Endothelial cell of umbilical vein (primary cell): ENCODE results near the gene FAM83D. TPM values are rescaled to one million over a fixed set of nuclear protein-coding genes. Genes with fewer than 3 reads are reported as not detected.

ENCODE experiments used
- BruUV-seq: library from RNA; stranded (reverse); fragments of 400-500 nt; replicated peaks from 2 replicates; lab custom pipeline; 2021; lab: Mats Ljungman, UMichigan
- CTCF ChIA-PET: fragments of 300-600, 350-600 bp; sonication (Branson Sonifier 250); formaldehyde crosslinking; loops from one replicate; lab custom pipeline; 2021; ENCODE audit warnings: antibody characterized with exemption, inconsistent platforms; lab: Charles Lee
- POLR2A ChIA-PET: fragments of 300-600, 350-600 bp; sonication (Branson Sonifier 250); formaldehyde crosslinking; loops from one replicate; lab custom pipeline; 2021; ENCODE audit warnings: antibody characterized with exemption, inconsistent platforms; lab: Charles Lee
- DNase-seq: peaks from one replicate; pipeline ENCODE4 v3.0.0-alpha.2; 2011; ENCODE audit warnings: low read depth, low spot score
- FAIRE-seq: peaks from 2 replicates; lab custom pipeline; 2011; peaks lifted over from hg19 to GRCh38; lab: Jason Lieb, UNC
- H2AFZ ChIP-seq: 2 replicates; pipeline ENCODE4 v1.6.0; 2012; ENCODE audit warnings: low read depth, low read length, control low read depth, inconsistent platforms
- H3K27ac ChIP-seq: 2 replicates; pipeline ENCODE4 v1.5.1; 2011; ENCODE audit warnings: low read depth, mild to moderate bottlenecking, control low read depth, low read length, moderate library complexity; ENCODE audit not compliant: insufficient read depth
- H3K27me3 ChIP-seq, 2 experiments: 2 replicates each; pipeline versions ENCODE4 v1.6.0 to v1.6.1; 2011; ENCODE audit warnings: low read length in 2 of 2, mixed read lengths in 1 of 2; ENCODE audit not compliant: control insufficient read depth in 2 of 2, insufficient read depth in 2 of 2
- H3K36me3 ChIP-seq, 2 experiments: 2 replicates in 1 of 2; 3 replicates in 1 of 2; pipeline ENCODE4 v1.5.1; 2011; ENCODE audit warnings: low read length in 2 of 2, mild to moderate bottlenecking in 1 of 2, moderate library complexity in 1 of 2; ENCODE audit not compliant: control insufficient read depth in 2 of 2, insufficient read depth in 2 of 2; ENCODE audit errors: extremely low read depth in 1 of 2
- H3K4me1 ChIP-seq: 3 replicates; pipeline ENCODE4 v1.5.1; 2011; ENCODE audit warnings: mild to moderate bottlenecking, low read length; ENCODE audit not compliant: control insufficient read depth, insufficient read depth; ENCODE audit errors: extremely low read depth
- H3K4me2 ChIP-seq: 2 replicates; pipeline ENCODE4 v1.6.1; 2011; ENCODE audit warnings: low read length, control low read depth, mixed read lengths; ENCODE audit not compliant: insufficient read depth
- H3K4me3 ChIP-seq, 3 experiments: fragments of 200-600 bp in 1 of 3; sonication (generic), shearing (Covaris generic) in 1 of 3; replicated peaks in 1 of 3; 2 replicates each; pipeline ENCODE4 v1.5.1; 2011 to 2016; ENCODE audit warnings: control low read depth in 3 of 3, low read length in 3 of 3, mild to moderate bottlenecking in 2 of 3, inconsistent platforms in 1 of 3, low read depth in 1 of 3, moderate library complexity in 1 of 3; ENCODE audit not compliant: insufficient read depth in 1 of 3
- H3K79me2 ChIP-seq: 2 replicates; pipeline ENCODE4 v1.6.0; 2012; ENCODE audit warnings: low read length, inconsistent platforms; ENCODE audit not compliant: control insufficient read depth, insufficient read depth
- H3K9ac ChIP-seq: replicated peaks from 2 replicates; pipeline ENCODE3; 2011; ENCODE audit warnings: low read length, control low read depth; ENCODE audit not compliant: insufficient read depth; ENCODE audit errors: extremely low read depth
- H3K9me1 ChIP-seq: replicated peaks from 3 replicates; pipeline ENCODE4 v1.6.0; 2011; ENCODE audit warnings: mild to moderate bottlenecking, low read length; ENCODE audit not compliant: control insufficient read depth, insufficient read depth; ENCODE audit errors: extremely low read depth
- H3K9me3 ChIP-seq: replicated peaks from 2 replicates; pipeline ENCODE4 v1.5.1; 2012; ENCODE audit warnings: low read length, inconsistent platforms; ENCODE audit not compliant: control insufficient read depth, insufficient read depth
- H4K20me1 ChIP-seq: replicated peaks from 2 replicates; pipeline ENCODE3; 2011; ENCODE audit warnings: mild to moderate bottlenecking, low read length; ENCODE audit not compliant: control insufficient read depth, insufficient read depth; ENCODE audit errors: extremely low read depth
- EZH2 ChIP-seq: IDR thresholded peaks from 2 replicates; pipeline ENCODE4 v1.6.1; 2012; ENCODE audit warnings: borderline replicate concordance, low read depth, mild to moderate bottlenecking, moderate library complexity, low read length, inconsistent platforms; ENCODE audit not compliant: severe bottlenecking
- FOS ChIP-seq: IDR thresholded peaks from 2 replicates; pipeline ENCODE4 v1.6.1; 2011; ENCODE audit warnings: mild to moderate bottlenecking, low read length, moderate library complexity, borderline replicate concordance; ENCODE audit not compliant: insufficient read depth
- GATA2 ChIP-seq: IDR thresholded peaks from 2 replicates; pipeline ENCODE4 v1.7.0; 2011; ENCODE audit warnings: low read depth, mild to moderate bottlenecking, moderate library complexity, mixed read lengths, low read length; ENCODE audit not compliant: insufficient read length, insufficient read depth
- JUN ChIP-seq: IDR thresholded peaks from 2 replicates; pipeline ENCODE4 v1.6.1; 2011; ENCODE audit warnings: borderline replicate concordance, low read depth; ENCODE audit not compliant: insufficient read length, insufficient read depth
- MYC ChIP-seq: IDR thresholded peaks from one replicate; pipeline ENCODE4 v1.6.1; 2011; ENCODE audit warnings: mild to moderate bottlenecking, low read depth, low read length
- POLR2A ChIP-seq: IDR thresholded peaks from 2 replicates; pipeline ENCODE4 v1.6.1; 2012; ENCODE audit warnings: low read depth, mild to moderate bottlenecking, control low read depth, low read length
- POLR2AphosphoS5 ChIP-seq: IDR thresholded peaks from 2 replicates; pipeline ENCODE4 v1.6.1; 2012; ENCODE audit warnings: low read depth, mild to moderate bottlenecking, control low read depth, low read length, moderate library complexity; ENCODE audit not compliant: insufficient read depth
- dilution Hi-C: fragments of 300-500 bp; cut with MboI; formaldehyde crosslinking; loops from one replicate; pipeline ENCODE4 v1.15.0; 2019; ENCODE audit warnings: low sequenced_read_pairs; ENCODE audit not compliant: extremely low pct_ligation_motif_present
- intact Hi-C: fragments of 100-400 bp; cut with micrococcal nuclease; formaldehyde crosslinking; loops from one replicate; pipeline ENCODE4 v1.10.0; 2022
- polyA plus RNA-seq, 4 experiments: library from polyadenylated mRNA; depleted of rRNA in 3 of 4; stranded (reverse) in 3 of 4; unstranded in 1 of 4; fragments of >200 nt; gene quantifications; 2 replicates each; pipeline versions ENCODE4 v1.2.1 to v1.2.3, GENCODE V29; 2011 to 2012; ENCODE audit warnings: missing spikeins in 1 of 4
- total RNA-seq: library from RNA; stranded (reverse); gene quantifications from 2 replicates; pipeline ENCODE4 v1.2.3, GENCODE V29; 2021
- TF ChIP-seq, protein P1 (sequence below): IDR thresholded peaks from 2 replicates; pipeline ENCODE4 v1.6.1; 2011; ENCODE audit not compliant: insufficient read depth, insufficient read length
- TF ChIP-seq, protein P2 (sequence below), 2 donors: IDR thresholded peaks; 1 replicate in 1 of 2; 2 replicates in 1 of 2; pipeline ENCODE4 v1.5.1; 2011; ENCODE audit warnings: low read length in 2 of 2, mild to moderate bottlenecking in 2 of 2, moderate library complexity in 2 of 2, control low read depth in 1 of 2, inconsistent platforms in 1 of 2, low read depth in 1 of 2; ENCODE audit not compliant: insufficient read depth in 1 of 2; ENCODE audit errors: extremely low read depth in 1 of 2

Gene FAM83D
- total and polyA plus RNA-seq, 2 donors (not counting 3 experiments of a cell fraction or from before 2014, with no cell fraction given) = 41.0 to 46.0 TPM

- Histone ChIP-seq H3K27me3 (peaks cover 0 to 3% of the 10 kb centered on the region in 2 experiments), H3K9me1 (no peaks in the 10 kb centered on the region), H3K9me3 (no peaks in the 10 kb centered on the region), H3K9ac (no peak overlapping the region), H3K27ac (no peak overlapping the region), H3K4me1 (no peaks in the 10 kb centered on the region), H3K36me3 (peaks cover 0 to 36% of the 10 kb centered on the region in 2 experiments), H3K79me2 (no peaks in the 10 kb centered on the region), H3K4me2 (no peak overlapping the region), H4K20me1 (no peaks in the 10 kb centered on the region), H3K4me3 (no peak overlapping the region), H2AFZ (no peak overlapping the region)
- no peak for DNase-seq
- ChIA-PET CTCF (no interaction called here), POLR2A (no interaction called here)
- dilution Hi-C loops (no loop called here), intact Hi-C loops (no loop called here)
- FAIRE-seq = no peak
- TF ChIP-seq JUN (no peak), MYC (no peak), POLR2AphosphoS5 (no peak), POLR2A (no peak), EZH2 (no peak)
- TF ChIP-seq, protein P1, sequence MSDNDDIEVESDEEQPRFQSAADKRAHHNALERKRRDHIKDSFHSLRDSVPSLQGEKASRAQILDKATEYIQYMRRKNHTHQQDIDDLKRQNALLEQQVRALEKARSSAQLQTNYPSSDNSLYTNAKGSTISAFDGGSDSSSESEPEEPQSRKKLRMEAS = no peak
- no TSS peak for BruUV-seq
Observed at GRCh38 chr20:38918172-38918571, 8.0 kb upstream of the FAM83D start.

GRCh38 chr20:38919683-38920082 lies 6.5 kb upstream of the FAM83D start:
- Histone ChIP-seq H3K4me3 (no peak overlapping the region), H3K27me3 (peaks cover 0 to 3% of the 10 kb centered on the region in 2 experiments), H3K4me1 (no peaks in the 10 kb centered on the region), H3K27ac (no peak overlapping the region), H3K9ac (no peak overlapping the region), H3K79me2 (no peaks in the 10 kb centered on the region), H3K9me1 (no peaks in the 10 kb centered on the region), H3K4me2 (no peak overlapping the region), H3K36me3 (peaks cover 0 to 27% of the 10 kb centered on the region in 2 experiments), H4K20me1 (no peaks in the 10 kb centered on the region), H2AFZ (no peak overlapping the region), H3K9me3 (no peaks in the 10 kb centered on the region)
- ChIA-PET CTCF (interaction anchor here (1.0 kb wide), 1 partner anchor 41 kb away, joined by 3 read pairs; no protein-coding TSS in a partner anchor), POLR2A (no interaction called here)
- intact Hi-C loops (no loop called here), dilution Hi-C loops (no loop called here)
- DNase-seq = no peak
- no TSS peak for BruUV-seq
- FAIRE-seq = no peak
- TF ChIP-seq FOS (no peak), MYC (no peak), POLR2AphosphoS5 (no peak), JUN (no peak), POLR2A (no peak), EZH2 (no peak), GATA2 (no peak)
- TF ChIP-seq, protein P1 = no peak
- TF ChIP-seq, protein P2, sequence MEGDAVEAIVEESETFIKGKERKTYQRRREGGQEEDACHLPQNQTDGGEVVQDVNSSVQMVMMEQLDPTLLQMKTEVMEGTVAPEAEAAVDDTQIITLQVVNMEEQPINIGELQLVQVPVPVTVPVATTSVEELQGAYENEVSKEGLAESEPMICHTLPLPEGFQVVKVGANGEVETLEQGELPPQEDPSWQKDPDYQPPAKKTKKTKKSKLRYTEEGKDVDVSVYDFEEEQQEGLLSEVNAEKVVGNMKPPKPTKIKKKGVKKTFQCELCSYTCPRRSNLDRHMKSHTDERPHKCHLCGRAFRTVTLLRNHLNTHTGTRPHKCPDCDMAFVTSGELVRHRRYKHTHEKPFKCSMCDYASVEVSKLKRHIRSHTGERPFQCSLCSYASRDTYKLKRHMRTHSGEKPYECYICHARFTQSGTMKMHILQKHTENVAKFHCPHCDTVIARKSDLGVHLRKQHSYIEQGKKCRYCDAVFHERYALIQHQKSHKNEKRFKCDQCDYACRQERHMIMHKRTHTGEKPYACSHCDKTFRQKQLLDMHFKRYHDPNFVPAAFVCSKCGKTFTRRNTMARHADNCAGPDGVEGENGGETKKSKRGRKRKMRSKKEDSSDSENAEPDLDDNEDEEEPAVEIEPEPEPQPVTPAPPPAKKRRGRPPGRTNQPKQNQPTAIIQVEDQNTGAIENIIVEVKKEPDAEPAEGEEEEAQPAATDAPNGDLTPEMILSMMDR (IDR thresholded peaks at IDR 0.05; ENCODE audit: extremely low read depth in 1 of 2, insufficient read depth in 1 of 2, low read depth in 1 of 2, low read length in 2 of 2) = no peak
